Natural killer cell treated with Interleukin-12 subunit alpha and Interleukin-12 subunit beta and Interleukin-15 and Interleukin-18, amount 100 ng/mL, for 72 hours (primary cell): ENCODE measurements around the gene LRRC56. TPM values are rescaled to one million over a fixed set of nuclear protein-coding genes. Genes with fewer than 3 reads are reported as not detected.

ENCODE experiments used
- ATAC-seq, 2 donors: fragments of 150-1000 bp; cut with Tn5 transposase in 1 of 2; sonication (Bioruptor Pico), chemical (Tn5 transposase) in 1 of 2; 2 replicates each; pipeline ENCODE4 v1.10.0; 2021
- DNase-seq: peaks from one replicate; pipeline ENCODE4 v3.0.0; 2022; ENCODE audit warnings: low spot score
- H3K27ac Mint-ChIP-seq, 2 donors: 1 replicate in 1 of 2; 2 replicates in 1 of 2; pipeline ENCODE4 v1.8.0; 2022; ENCODE audit warnings: mixed read lengths in 2 of 2, mild to moderate bottlenecking in 1 of 2, moderate library complexity in 1 of 2
- H3K27me3 Mint-ChIP-seq, 2 donors: 1 replicate in 1 of 2; 2 replicates in 1 of 2; pipeline ENCODE4 v1.8.0; 2022; ENCODE audit warnings: mixed read lengths in 2 of 2
- H3K36me3 Mint-ChIP-seq: one replicate; pipeline ENCODE4 v1.8.0; 2022; ENCODE audit warnings: mixed read lengths
- H3K4me1 Mint-ChIP-seq, 2 donors: 1 replicate in 1 of 2; 2 replicates in 1 of 2; pipeline ENCODE4 v1.8.0; 2022; ENCODE audit warnings: low read depth in 2 of 2, mixed read lengths in 2 of 2, mild to moderate bottlenecking in 1 of 2
- H3K4me3 Mint-ChIP-seq: one replicate; pipeline ENCODE4 v1.8.0; 2022; ENCODE audit warnings: mixed read lengths
- H3K9me3 Mint-ChIP-seq: 2 replicates; pipeline ENCODE4 v1.8.0; 2022; ENCODE audit warnings: mixed read lengths
- total RNA-seq, 2 donors: library from RNA; stranded (reverse); gene quantifications; one replicate each; pipeline ENCODE4 v1.2.3, GENCODE V29; 2022

Gene LRRC56
- total RNA-seq, 2 donors from 2014 or later = 0.98 to 1.8 TPM

DNA sequence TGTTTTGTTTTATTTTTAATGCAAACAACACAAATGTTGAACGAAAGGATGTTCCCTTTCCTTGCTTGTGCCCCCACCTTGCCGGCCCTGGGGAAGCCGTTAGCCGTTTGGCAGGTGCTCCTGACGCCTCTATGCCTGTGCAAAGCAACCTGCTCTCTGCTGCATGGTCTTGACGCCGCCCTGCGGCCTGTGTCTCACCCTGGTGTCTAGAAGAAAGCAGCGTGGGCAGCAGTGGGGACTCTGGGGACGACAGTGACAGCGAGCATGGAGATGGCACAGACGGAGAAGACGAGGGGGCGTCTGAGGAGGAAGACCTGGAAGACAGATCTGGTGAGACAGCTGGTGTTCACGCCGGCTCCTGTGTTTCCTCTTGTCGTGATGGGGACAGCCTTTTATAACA is 44.4 kb downstream of the LRRC56 start:
- peak overlapping the region in 1 of 2 donors; percentile 52 for H3K27ac Mint-ChIP-seq
- DNase-seq (no peak), ATAC-seq (no peak)
- no peaks in the 10 kb centered on the region for H3K27me3 Mint-ChIP-seq
- peaks cover 38 to 43% of the 10 kb centered on the region in 2 donors for H3K4me1 Mint-ChIP-seq
- H3K36me3 Mint-ChIP-seq = no peaks in the 10 kb centered on the region
- no peak overlapping the region for H3K4me3 Mint-ChIP-seq
- no peaks in the 10 kb centered on the region for H3K9me3 Mint-ChIP-seq

- H3K4me3 Mint-ChIP-seq = no peak overlapping the region
- peaks cover 36 to 42% of the 10 kb centered on the region in 2 donors for H3K4me1 Mint-ChIP-seq
- H3K36me3 Mint-ChIP-seq = peaks cover 5% of the 10 kb centered on the region
- no peak overlapping the region for H3K27ac Mint-ChIP-seq
- H3K27me3 Mint-ChIP-seq = no peaks in the 10 kb centered on the region
- no peaks in the 10 kb centered on the region for H3K9me3 Mint-ChIP-seq
- no peak for DNase-seq
- ATAC-seq = no peak
These were observed 47.0 kb downstream of the LRRC56 start for GRCh38 chr11:584287-584686.

DNA sequence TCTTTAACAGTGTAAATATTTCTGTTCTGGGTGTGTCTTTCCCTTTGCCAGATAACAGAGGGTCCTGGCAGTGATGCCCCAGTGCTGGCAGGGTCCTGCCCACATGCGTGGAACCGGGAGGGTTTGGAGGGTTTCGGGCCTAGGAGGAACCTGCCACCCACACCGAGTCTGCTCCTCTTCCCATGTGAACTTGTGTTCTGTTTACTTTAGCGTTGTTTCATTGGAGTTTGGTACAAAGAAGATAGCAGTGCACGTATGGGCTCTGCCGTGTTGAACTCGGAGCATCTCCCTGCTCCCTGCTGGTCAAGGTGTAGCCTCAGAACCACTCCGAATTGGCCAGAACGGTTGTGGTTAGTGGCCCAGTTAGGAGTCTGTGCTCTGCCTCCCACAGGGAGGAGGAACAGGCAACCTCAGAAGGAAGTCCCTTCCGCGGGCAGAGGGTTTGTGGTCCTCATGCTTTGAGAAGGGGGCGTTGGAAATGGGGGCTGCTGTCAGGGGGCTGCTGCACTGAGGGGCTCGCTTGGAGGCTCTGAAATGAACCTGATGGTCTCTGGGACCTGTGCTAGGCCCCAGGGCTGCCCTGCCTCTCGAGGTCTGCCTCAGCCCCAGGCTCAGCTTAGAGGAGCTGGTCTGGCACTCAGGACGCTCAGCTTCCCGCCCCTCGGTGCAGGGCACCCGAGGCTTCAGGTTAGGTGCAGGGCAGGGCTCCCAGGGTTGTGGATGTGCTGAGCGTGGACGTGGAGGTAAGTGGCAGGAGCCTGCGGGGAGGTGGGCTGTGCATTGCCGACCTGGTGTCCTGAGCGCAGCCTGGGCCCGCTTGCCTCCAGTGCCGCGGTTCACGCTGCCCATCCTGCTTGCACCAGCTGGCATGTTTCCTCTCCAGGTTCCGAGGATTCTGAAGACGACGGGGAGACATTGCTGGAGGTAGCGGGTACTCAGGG is 49.3 kb downstream of the LRRC56 start:
- DNase-seq (no peak), ATAC-seq (no peak)
- H3K9me3 Mint-ChIP-seq = no peaks in the 10 kb centered on the region
- H3K36me3 Mint-ChIP-seq = peaks cover 10% of the 10 kb centered on the region
- no peaks in the 10 kb centered on the region for H3K27me3 Mint-ChIP-seq
- H3K4me1 Mint-ChIP-seq = peaks cover 19 to 30% of the 10 kb centered on the region in 2 donors
- peak overlapping the region; percentile 76 to 90 for H3K27ac Mint-ChIP-seq
- H3K4me3 Mint-ChIP-seq = no peak overlapping the region

DNA sequence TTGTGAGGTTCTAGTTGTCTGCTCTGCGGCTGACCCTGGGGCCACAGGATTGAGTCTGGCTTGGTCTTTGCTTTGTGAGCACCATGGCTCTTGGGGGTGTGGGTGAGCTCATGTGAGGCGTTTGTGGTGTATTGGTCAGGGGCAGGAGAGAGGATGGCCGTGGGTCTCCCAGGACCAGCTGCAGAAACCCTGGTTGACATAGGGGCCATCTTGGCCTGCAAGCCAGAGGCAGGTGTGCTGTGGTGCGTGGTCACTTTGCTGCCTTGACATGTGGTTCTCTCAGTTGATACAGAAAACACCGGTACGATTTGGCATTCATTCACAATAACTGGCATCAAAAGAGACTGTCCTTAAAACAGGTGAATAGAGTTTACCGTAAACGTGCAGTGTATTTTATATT is 50.2 kb downstream of the LRRC56 start:
- Mint-ChIP-seq H3K36me3 (peaks cover 10% of the 10 kb centered on the region), H3K4me3 (peak overlapping the region; percentile 55), H3K27ac (peak overlapping the region; percentile 76 to 90), H3K4me1 (peaks cover 16 to 27% of the 10 kb centered on the region in 2 donors), H3K9me3 (no peaks in the 10 kb centered on the region), H3K27me3 (no peaks in the 10 kb centered on the region)
- DNase-seq (no peak), ATAC-seq (peak in 1 of 2 donors; percentile 35)

- peaks cover 10% of the 10 kb centered on the region for H3K36me3 Mint-ChIP-seq
- H3K4me3 Mint-ChIP-seq = peak overlapping the region; percentile 55
- no peak for DNase-seq
- H3K27ac Mint-ChIP-seq = peak overlapping the region; percentile 76 to 90
- ATAC-seq = peak; percentile 93 to 96
- H3K27me3 Mint-ChIP-seq = no peaks in the 10 kb centered on the region
- peaks cover 16 to 27% of the 10 kb centered on the region in 2 donors for H3K4me1 Mint-ChIP-seq
- H3K9me3 Mint-ChIP-seq = no peaks in the 10 kb centered on the region
These were observed 50.7 kb downstream of the LRRC56 start for GRCh38 chr11:587978-588380.

GRCh38 chr11:589798-590197 is 52.5 kb downstream of the LRRC56 start:
- H3K36me3 Mint-ChIP-seq = peaks cover 14% of the 10 kb centered on the region

GRCh38 chr11:590997-591396 is 53.7 kb downstream of the LRRC56 start:
- Mint-ChIP-seq H3K4me1 (peaks cover 16 to 29% of the 10 kb centered on the region in 2 donors), H3K36me3 (peaks cover 14% of the 10 kb centered on the region), H3K9me3 (no peaks in the 10 kb centered on the region), H3K4me3 (no peak overlapping the region), H3K27ac (no peak overlapping the region), H3K27me3 (no peaks in the 10 kb centered on the region)
- DNase-seq (no peak), ATAC-seq (no peak)

More at GRCh38 chr11:589798-590197, 52.5 kb downstream of the LRRC56 start:
- H3K27ac Mint-ChIP-seq = no peak overlapping the region
- H3K27me3 Mint-ChIP-seq = no peaks in the 10 kb centered on the region
- DNase-seq (no peak), ATAC-seq (no peak)
- peaks cover 16 to 27% of the 10 kb centered on the region in 2 donors for H3K4me1 Mint-ChIP-seq
- H3K4me3 Mint-ChIP-seq = no peak overlapping the region
- H3K9me3 Mint-ChIP-seq = no peaks in the 10 kb centered on the region

DNA sequence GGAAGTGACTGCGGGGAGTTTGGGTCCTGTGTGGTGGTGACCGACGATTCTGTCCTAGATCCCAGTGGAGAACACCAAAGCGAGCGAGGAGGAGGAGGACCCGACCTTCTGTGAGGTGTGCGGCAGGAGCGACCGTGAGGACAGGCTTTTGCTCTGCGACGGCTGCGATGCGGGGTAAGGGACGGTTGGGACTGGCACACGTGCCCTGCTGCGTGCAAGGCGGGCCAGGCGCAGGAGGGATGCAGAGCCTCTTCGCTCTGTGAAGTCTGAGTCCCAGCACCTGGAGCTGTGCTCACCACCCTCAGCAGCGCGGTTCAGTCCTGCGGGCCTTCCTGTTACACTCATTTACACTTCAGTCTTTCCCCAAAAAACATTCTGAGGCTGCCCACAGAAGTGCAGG is 55.2 kb downstream of the LRRC56 start:
- no peak for ATAC-seq
- H3K36me3 Mint-ChIP-seq = peaks cover 14% of the 10 kb centered on the region
- no peaks in the 10 kb centered on the region for H3K27me3 Mint-ChIP-seq
- H3K4me3 Mint-ChIP-seq = no peak overlapping the region
- DNase-seq = no peak
- peak overlapping the region in 1 of 2 donors; percentile 60 for H3K27ac Mint-ChIP-seq
- no peaks in the 10 kb centered on the region for H3K9me3 Mint-ChIP-seq
- peaks cover 7 to 33% of the 10 kb centered on the region in 2 donors for H3K4me1 Mint-ChIP-seq

GRCh38 chr11:592918-593317 is 55.6 kb downstream of the LRRC56 start:
- H3K27ac Mint-ChIP-seq = no peak overlapping the region
- no peak overlapping the region for H3K4me3 Mint-ChIP-seq
- no peak for DNase-seq
- no peaks in the 10 kb centered on the region for H3K9me3 Mint-ChIP-seq
- no peaks in the 10 kb centered on the region for H3K27me3 Mint-ChIP-seq
- ATAC-seq = no peak
- peaks cover 3 to 31% of the 10 kb centered on the region in 2 donors for H3K4me1 Mint-ChIP-seq
- peaks cover 14% of the 10 kb centered on the region for H3K36me3 Mint-ChIP-seq

GRCh38 chr11:593347-593746 is 56.0 kb downstream of the LRRC56 start:
- Mint-ChIP-seq H3K36me3 (peaks cover 14% of the 10 kb centered on the region), H3K27ac (no peak overlapping the region), H3K9me3 (no peaks in the 10 kb centered on the region), H3K27me3 (no peaks in the 10 kb centered on the region), H3K4me1 (peaks cover 0 to 28% of the 10 kb centered on the region in 2 donors), H3K4me3 (no peak overlapping the region)
- ATAC-seq = no peak
- no peak for DNase-seq

DNA sequence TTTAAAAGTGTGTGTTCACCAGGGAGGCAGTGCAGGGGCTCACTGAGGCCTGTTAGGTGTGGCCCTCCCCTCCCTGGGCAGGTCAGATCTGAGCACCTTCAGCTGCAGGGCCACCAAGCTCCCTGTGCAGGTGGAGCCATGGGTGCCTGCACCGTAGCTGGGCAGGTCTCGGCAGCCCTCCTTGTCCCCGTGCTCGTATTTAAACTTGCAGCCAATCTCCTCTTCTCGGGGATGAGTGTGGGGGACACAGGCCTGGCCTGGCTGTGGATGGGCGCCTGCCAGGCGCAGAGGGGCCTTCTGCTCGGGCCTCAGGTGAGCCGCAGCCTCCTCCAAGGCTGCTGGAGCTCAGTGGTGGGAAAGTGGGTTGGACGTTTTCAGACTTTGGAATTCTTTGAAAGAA is 58.1 kb downstream of the LRRC56 start:
- peaks cover 0 to 19% of the 10 kb centered on the region in 2 donors for H3K4me1 Mint-ChIP-seq
- no peak overlapping the region for H3K4me3 Mint-ChIP-seq
- no peak overlapping the region for H3K27ac Mint-ChIP-seq
- H3K27me3 Mint-ChIP-seq = no peaks in the 10 kb centered on the region
- DNase-seq = no peak
- H3K9me3 Mint-ChIP-seq = no peaks in the 10 kb centered on the region
- peaks cover 4% of the 10 kb centered on the region for H3K36me3 Mint-ChIP-seq
- ATAC-seq = no peak

DNA sequence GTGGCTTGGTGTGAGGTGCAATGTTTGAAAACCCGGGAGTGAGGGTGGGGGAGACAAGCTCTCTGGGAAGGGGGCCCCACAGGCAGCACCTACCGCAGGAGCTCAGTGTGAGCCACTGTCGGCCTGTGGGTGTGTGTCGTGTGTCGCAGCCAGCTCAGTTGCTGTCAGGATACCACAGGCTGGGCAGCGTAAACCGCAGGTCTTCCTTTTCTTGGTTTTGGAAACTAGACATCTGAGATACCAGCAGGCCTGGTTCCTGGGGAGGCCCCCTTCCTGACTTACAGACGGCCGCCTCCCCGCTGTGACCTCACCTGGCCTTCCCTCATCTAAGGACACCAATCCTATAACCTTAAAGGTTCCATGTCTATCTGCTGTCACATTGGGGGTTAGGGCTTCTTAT is 59.0 kb downstream of the LRRC56 start:
- ATAC-seq = peak; percentile 72 to 75

GRCh38 chr11:597166-597725 is 59.9 kb downstream of the LRRC56 start:
- DNase-seq = no peak
- no peak for ATAC-seq
- peaks cover 4% of the 10 kb centered on the region for H3K36me3 Mint-ChIP-seq
- no peak overlapping the region for H3K4me3 Mint-ChIP-seq
- peaks cover 0 to 19% of the 10 kb centered on the region in 2 donors for H3K4me1 Mint-ChIP-seq
- H3K27me3 Mint-ChIP-seq = no peaks in the 10 kb centered on the region
- peak overlapping the region in 1 of 2 donors; percentile 27 for H3K27ac Mint-ChIP-seq
- no peaks in the 10 kb centered on the region for H3K9me3 Mint-ChIP-seq

More for the DNA sequence above, 59.0 kb downstream of the LRRC56 start:
- H3K9me3 Mint-ChIP-seq = no peaks in the 10 kb centered on the region
- peaks cover 0 to 19% of the 10 kb centered on the region in 2 donors for H3K4me1 Mint-ChIP-seq
- H3K4me3 Mint-ChIP-seq = no peak overlapping the region
- no peak overlapping the region for H3K27ac Mint-ChIP-seq
- H3K36me3 Mint-ChIP-seq = peaks cover 4% of the 10 kb centered on the region
- no peaks in the 10 kb centered on the region for H3K27me3 Mint-ChIP-seq
- DNase-seq = no peak
